Measurements from ENCODE around the gene MEGF8.

Gene MEGF8

DNA sequence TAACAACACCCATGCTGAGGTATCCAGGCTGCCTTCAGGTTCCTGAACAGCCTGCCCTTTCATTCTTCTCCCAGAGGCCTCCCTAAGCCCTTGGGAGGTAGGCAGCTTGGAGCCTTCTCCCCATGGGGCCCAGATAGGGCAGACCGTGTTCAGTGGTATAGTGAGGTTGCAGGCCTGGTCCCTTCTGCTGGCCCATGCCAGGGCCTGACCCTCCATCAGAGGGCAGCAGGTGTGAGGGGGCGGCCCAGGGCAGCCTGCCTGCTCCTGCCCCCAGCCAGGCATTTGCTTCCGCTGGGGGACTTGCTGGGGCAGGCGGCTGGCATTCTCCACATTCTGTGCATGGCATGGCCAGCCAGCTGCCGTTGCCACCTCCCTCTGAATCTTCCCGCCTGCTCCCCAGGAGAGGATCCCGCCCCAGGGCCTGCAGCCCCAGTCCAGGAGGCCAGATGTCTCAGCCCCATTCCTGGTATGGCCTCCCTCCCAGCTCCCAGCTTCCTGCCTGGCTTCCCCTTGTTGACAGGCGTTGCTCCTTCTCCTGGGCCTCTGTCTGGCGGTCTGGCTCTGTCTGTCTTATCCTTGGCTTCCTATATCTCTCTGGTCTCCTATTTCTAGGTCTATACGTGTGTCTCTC lies 47.5 kb upstream of the MEGF8 start:
- TF ChIP-seq CREB1 (IDR thresholded peaks at IDR 0.05; ENCODE audit: low read depth), result no peak
- TF ChIP-seq ZBTB7A (IDR thresholded peaks at IDR 0.05; ENCODE audit: low read depth), result no peak
- no peak for TF ChIP-seq RAD21 (IDR thresholded peaks at IDR 0.05; ENCODE audit: low read depth)
- TF ChIP-seq, protein P1, sequence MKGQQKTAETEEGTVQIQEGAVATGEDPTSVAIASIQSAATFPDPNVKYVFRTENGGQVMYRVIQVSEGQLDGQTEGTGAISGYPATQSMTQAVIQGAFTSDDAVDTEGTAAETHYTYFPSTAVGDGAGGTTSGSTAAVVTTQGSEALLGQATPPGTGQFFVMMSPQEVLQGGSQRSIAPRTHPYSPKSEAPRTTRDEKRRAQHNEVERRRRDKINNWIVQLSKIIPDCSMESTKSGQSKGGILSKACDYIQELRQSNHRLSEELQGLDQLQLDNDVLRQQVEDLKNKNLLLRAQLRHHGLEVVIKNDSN (IDR thresholded peaks at IDR 0.05), result no peak
- TF ChIP-seq EGR1 (IDR thresholded peaks at IDR 0.05), result peak; percentile 26; the same call in 1 of the 2 replicates
- TF ChIP-seq, protein P2, sequence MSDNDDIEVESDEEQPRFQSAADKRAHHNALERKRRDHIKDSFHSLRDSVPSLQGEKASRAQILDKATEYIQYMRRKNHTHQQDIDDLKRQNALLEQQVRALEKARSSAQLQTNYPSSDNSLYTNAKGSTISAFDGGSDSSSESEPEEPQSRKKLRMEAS (IDR thresholded peaks at IDR 0.05), result no peak
- TF ChIP-seq TAF1 (IDR thresholded peaks at IDR 0.05; ENCODE audit: low read depth), result no peak
- TF ChIP-seq, protein P3, sequence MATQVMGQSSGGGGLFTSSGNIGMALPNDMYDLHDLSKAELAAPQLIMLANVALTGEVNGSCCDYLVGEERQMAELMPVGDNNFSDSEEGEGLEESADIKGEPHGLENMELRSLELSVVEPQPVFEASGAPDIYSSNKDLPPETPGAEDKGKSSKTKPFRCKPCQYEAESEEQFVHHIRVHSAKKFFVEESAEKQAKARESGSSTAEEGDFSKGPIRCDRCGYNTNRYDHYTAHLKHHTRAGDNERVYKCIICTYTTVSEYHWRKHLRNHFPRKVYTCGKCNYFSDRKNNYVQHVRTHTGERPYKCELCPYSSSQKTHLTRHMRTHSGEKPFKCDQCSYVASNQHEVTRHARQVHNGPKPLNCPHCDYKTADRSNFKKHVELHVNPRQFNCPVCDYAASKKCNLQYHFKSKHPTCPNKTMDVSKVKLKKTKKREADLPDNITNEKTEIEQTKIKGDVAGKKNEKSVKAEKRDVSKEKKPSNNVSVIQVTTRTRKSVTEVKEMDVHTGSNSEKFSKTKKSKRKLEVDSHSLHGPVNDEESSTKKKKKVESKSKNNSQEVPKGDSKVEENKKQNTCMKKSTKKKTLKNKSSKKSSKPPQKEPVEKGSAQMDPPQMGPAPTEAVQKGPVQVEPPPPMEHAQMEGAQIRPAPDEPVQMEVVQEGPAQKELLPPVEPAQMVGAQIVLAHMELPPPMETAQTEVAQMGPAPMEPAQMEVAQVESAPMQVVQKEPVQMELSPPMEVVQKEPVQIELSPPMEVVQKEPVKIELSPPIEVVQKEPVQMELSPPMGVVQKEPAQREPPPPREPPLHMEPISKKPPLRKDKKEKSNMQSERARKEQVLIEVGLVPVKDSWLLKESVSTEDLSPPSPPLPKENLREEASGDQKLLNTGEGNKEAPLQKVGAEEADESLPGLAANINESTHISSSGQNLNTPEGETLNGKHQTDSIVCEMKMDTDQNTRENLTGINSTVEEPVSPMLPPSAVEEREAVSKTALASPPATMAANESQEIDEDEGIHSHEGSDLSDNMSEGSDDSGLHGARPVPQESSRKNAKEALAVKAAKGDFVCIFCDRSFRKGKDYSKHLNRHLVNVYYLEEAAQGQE (IDR thresholded peaks at IDR 0.05; ENCODE audit: low read depth), result no peak
- TF ChIP-seq TCF12 (IDR thresholded peaks at IDR 0.05; ENCODE audit: low read depth), result 0 out of 2 replicates have a peak, but pooled peaks have one; percentile 20
- TF ChIP-seq CEBPB (IDR thresholded peaks at IDR 0.05), result no peak
- TF ChIP-seq TEAD4 (IDR thresholded peaks at IDR 0.05), result peak; percentile 64
- TF ChIP-seq FOXM1 (IDR thresholded peaks at IDR 0.05; ENCODE audit: borderline replicate concordance, low read depth), result no peak
- TF ChIP-seq EP300 (IDR thresholded peaks at IDR 0.05; ENCODE audit: borderline replicate concordance), result no peak
- TF ChIP-seq NFIC (IDR thresholded peaks at IDR 0.05), result no peak
- no peak for TF ChIP-seq YY1 (IDR thresholded peaks at IDR 0.05; ENCODE audit: low read depth)

DNA sequence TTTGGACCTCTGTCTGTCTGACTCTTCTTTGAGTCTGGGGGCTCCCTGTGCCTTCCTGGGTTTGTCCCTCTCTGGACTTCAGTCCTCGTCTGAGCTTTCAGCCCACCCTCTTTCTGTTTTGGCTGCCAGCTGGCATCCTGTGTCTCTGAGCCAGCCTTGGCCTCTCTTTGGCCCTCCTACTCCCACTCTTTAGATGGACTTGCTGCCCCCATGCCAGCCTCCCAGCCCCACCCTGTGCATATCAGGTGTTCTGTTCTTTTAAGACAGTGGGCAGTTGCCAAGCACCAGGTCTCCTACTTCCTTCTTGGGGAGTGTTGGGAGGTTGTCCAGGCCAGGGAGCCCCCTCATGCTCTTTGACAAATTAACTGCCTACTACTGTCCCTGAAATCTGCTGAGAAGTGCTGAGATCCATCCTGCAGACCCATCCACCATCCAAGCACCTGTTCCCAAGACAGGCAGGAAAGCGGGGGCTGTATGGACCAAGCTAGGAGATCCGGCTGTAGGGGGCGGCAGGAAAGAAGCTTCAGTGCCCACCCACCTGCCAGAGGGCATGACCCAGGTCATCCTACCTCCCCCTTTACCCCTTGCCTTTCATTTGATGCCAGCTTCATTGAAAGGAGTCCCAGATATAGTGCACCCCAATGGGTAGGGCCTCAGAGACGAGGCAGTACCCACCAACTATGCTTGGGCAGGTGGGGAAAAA lies 46.8 kb upstream of the MEGF8 start:
- TF ChIP-seq YY1 (IDR thresholded peaks at IDR 0.05; ENCODE audit: low read depth), result no peak
- TF ChIP-seq TAF1 (IDR thresholded peaks at IDR 0.05; ENCODE audit: low read depth), result no peak
- TF ChIP-seq ZBTB7A (IDR thresholded peaks at IDR 0.05; ENCODE audit: low read depth), result no peak
- no peak for TF ChIP-seq RAD21 (IDR thresholded peaks at IDR 0.05; ENCODE audit: low read depth)
- TF ChIP-seq CEBPB (IDR thresholded peaks at IDR 0.05), result no peak
- TF ChIP-seq NFIC (IDR thresholded peaks at IDR 0.05), result no peak
- no peak for TF ChIP-seq TCF12 (IDR thresholded peaks at IDR 0.05; ENCODE audit: low read depth)
- TF ChIP-seq, protein P3 (IDR thresholded peaks at IDR 0.05; ENCODE audit: low read depth), result no peak
- TF ChIP-seq EGR1 (IDR thresholded peaks at IDR 0.05), result no peak
- TF ChIP-seq EP300 (IDR thresholded peaks at IDR 0.05; ENCODE audit: borderline replicate concordance), result no peak
- TF ChIP-seq, protein P2 (IDR thresholded peaks at IDR 0.05), result no peak
- TF ChIP-seq, protein P1 (IDR thresholded peaks at IDR 0.05), result no peak
- TF ChIP-seq CREB1 (IDR thresholded peaks at IDR 0.05; ENCODE audit: low read depth), result no peak

DNA sequence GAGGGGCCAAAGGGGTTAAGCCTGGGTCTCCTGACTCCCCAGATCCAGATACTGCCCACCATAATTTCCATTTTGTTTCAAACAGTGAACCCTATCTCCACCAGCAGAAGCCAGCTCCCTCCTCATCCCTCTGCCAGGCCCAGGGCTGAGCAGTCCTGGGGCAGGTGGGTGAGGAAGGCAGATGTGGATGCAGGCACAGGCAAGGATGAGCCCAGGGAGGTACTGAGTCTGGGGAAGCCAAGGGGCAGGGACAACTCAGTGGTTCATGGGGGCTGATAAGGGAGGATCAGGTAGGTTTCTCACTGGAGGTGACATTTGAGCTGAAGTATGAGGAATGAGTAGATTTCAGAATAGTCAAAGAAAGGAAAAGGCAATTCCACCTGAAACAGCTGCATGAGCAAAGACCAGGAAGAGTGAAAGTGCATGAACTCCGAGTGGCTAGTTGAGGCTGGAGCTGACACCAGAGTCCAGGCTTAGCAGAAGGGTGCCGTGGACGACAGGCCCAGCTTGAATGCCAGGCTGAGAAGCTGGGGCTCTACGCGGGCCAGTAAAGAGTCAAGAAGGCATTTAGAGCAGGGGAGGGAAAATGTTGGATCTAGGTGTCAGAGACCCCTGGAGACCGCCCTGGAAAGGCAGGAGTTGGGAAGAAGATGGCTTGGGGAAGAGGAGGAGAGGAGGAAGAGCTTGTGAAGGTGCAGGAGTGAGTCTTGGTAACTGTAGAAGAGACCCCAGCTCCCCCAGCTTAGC lies 46.1 kb upstream of the MEGF8 start:
- TF ChIP-seq TCF12 (IDR thresholded peaks at IDR 0.05; ENCODE audit: low read depth) (no peak), CEBPB (IDR thresholded peaks at IDR 0.05) (no peak), EGR1 (IDR thresholded peaks at IDR 0.05) (no peak), TEAD4 (IDR thresholded peaks at IDR 0.05) (no peak), NFIC (IDR thresholded peaks at IDR 0.05) (no peak), RAD21 (IDR thresholded peaks at IDR 0.05; ENCODE audit: low read depth) (no peak), YY1 (IDR thresholded peaks at IDR 0.05; ENCODE audit: low read depth) (no peak), FOXM1 (IDR thresholded peaks at IDR 0.05; ENCODE audit: borderline replicate concordance, low read depth) (no peak), ZBTB7A (IDR thresholded peaks at IDR 0.05; ENCODE audit: low read depth) (no peak), TAF1 (IDR thresholded peaks at IDR 0.05; ENCODE audit: low read depth) (no peak), EP300 (IDR thresholded peaks at IDR 0.05; ENCODE audit: borderline replicate concordance) (no peak), CREB1 (IDR thresholded peaks at IDR 0.05; ENCODE audit: low read depth) (no peak)
- TF ChIP-seq, protein P3 (IDR thresholded peaks at IDR 0.05; ENCODE audit: low read depth), result no peak
- TF ChIP-seq, protein P2 (IDR thresholded peaks at IDR 0.05), result no peak
- TF ChIP-seq, protein P1 (IDR thresholded peaks at IDR 0.05), result no peak

All from Ishikawa (cell line).